Stomach (tissue), 4 donors: ENCODE measurements around the gene TRHDE.

ENCODE experiments used
- CTCF ChIP-seq, 7 experiments: fragments of 450-650 bp in 4 of 7; fragments of 200-600 bp in 3 of 7; sonication (generic) in 3 of 7; IDR thresholded peaks; one replicate each; pipeline ENCODE4 v1.5.1; 2016 to 2019; ENCODE audit warnings: antibody characterized with exemption in 7 of 7, control low read depth in 2 of 7, mild to moderate bottlenecking in 1 of 7
- POLR2A ChIP-seq, 4 donors: fragments of 450-650 bp; IDR thresholded peaks; one replicate each; pipeline ENCODE4 v1.6.1; 2016; ENCODE audit warnings: antibody characterized with exemption in 4 of 4, control low read depth in 2 of 4, mild to moderate bottlenecking in 1 of 4, moderate library complexity in 1 of 4

- TF ChIP-seq POLR2A (IDR thresholded peaks at IDR 0.05) (no peak), CTCF (IDR thresholded peaks at IDR 0.05) (no peak)
These were observed 13.7 kb downstream of the TRHDE start for GRCh38 chr12:72285861-72286260.
